Body of pancreas (tissue), 4 donors: ENCODE measurements around the gene H19. TPM values are rescaled to one million over a fixed set of nuclear protein-coding genes. Genes with fewer than 3 reads are reported as not detected.

Source experiments
- ATAC-seq: fragments of 150-250 bp; one replicate; pipeline ENCODE4 v1.9.1; 2016
- DNase-seq, 4 donors: peaks; one replicate each; pipeline ENCODE4 v3.0.0-alpha.2; 2019
- H3K27ac ChIP-seq, 4 donors: fragments of 200-600 bp; sonication (generic); 1 replicate in 3 of 4; 2 replicates in 1 of 4; pipeline versions ENCODE4 v1.5.1 to v1.6.1; 2016 to 2019; ENCODE audit warnings: mild to moderate bottlenecking in 1 of 4, mixed read lengths in 1 of 4, moderate library complexity in 1 of 4
- H3K27me3 ChIP-seq, 2 donors: fragments of 200-600 bp; sonication (generic); one replicate each; pipeline ENCODE4 v1.6.0; 2016; ENCODE audit warnings: mild to moderate bottlenecking in 1 of 2
- H3K36me3 ChIP-seq, 2 donors: fragments of 200-600 bp; sonication (generic); replicated peaks in 1 of 2; 2 replicates each; pipeline ENCODE4 v1.5.1; 2016; ENCODE audit warnings: low read depth in 2 of 2; ENCODE audit not compliant: insufficient read depth in 1 of 2
- H3K4me1 ChIP-seq: fragments of 200-600 bp; sonication (generic); one replicate; pipeline ENCODE4 v1.6.0; 2016
- H3K4me3 ChIP-seq, 2 donors: fragments of 200-600 bp; sonication (generic); 1 replicate in 1 of 2; 2 replicates in 1 of 2; pipeline ENCODE4 v1.5.1; 2016 to 2019
- H3K9me3 ChIP-seq, 3 donors: fragments of 200-600 bp; sonication (generic); 1 replicate in 2 of 3; 2 replicates in 1 of 3; pipeline ENCODE4 v1.5.1; 2016
- POLR2A ChIP-seq, 3 donors: fragments of 450-650 bp; IDR thresholded peaks; one replicate each; pipeline ENCODE4 v1.6.1; 2016; ENCODE audit warnings: antibody characterized with exemption in 3 of 3, mild to moderate bottlenecking in 2 of 3
- WGBS, 2 donors: methylation state at CpG; one replicate each; pipeline ENCODE4 v1.1.5; 2017; 5-methylcytosine and 5-hydroxymethylcytosine counted together
- intact Hi-C: fragments of 100-400 bp; cut with DNase I; formaldehyde crosslinking; loops from one replicate; pipeline ENCODE4 v1.15.1; 2023
- total RNA-seq, 2 donors: library from RNA; depleted of rRNA; stranded (reverse); fragments of >200 nt; gene quantifications; one replicate each; pipeline ENCODE4 v1.1.0, GENCODE V29; 2016
- TF ChIP-seq, protein P1 (sequence below), 7 experiments: fragments of 450-650 bp in 4 of 7; fragments of 200-600 bp in 3 of 7; sonication (generic) in 3 of 7; IDR thresholded peaks; one replicate each; pipeline ENCODE4 v1.5.1; 2016 to 2019; ENCODE audit warnings: antibody characterized with exemption in 7 of 7

Gene H19
- total RNA-seq, 2 donors from 2014 or later, result 151 to 234 TPM

DNA sequence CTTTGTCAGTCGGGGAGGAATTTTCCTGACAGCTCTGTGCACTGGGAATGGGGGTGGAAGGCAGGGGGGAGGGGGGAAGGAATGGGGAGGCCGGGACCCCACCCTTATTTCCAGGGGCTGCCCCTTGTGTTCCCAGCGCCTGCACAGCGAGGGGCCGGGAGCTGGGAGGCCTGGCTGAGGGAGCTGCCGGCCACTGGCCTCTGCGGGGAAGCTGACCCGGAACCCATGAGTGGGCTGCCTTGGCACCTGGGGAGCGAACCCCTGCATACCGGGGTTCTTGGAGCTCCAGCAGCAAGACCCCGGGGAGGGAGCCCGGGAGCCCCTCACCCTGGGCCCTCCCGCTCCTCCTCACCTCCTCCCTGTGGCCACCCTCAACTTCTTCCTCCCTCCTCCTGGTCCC, 3.5 kb downstream of the H19 start:
- Histone ChIP-seq H3K4me3 (no peak overlapping the region), H3K4me1 (no peaks in the 10 kb centered on the region), H3K27ac (no peak overlapping the region), H3K27me3 (no peaks in the 10 kb centered on the region), H3K36me3 (no peaks in the 10 kb centered on the region), H3K9me3 (no peaks in the 10 kb centered on the region)
- ATAC-seq (no peak), DNase-seq (peak in 2 of 4 donors; percentile 0 to 4)
- intact Hi-C loops, result no loop called here
- no CpG with 5 or more reads among the region's 13 CpGs for WGBS, 2 donors
- no peak for TF ChIP-seq POLR2A (IDR thresholded peaks at IDR 0.05)
- TF ChIP-seq, protein P1, sequence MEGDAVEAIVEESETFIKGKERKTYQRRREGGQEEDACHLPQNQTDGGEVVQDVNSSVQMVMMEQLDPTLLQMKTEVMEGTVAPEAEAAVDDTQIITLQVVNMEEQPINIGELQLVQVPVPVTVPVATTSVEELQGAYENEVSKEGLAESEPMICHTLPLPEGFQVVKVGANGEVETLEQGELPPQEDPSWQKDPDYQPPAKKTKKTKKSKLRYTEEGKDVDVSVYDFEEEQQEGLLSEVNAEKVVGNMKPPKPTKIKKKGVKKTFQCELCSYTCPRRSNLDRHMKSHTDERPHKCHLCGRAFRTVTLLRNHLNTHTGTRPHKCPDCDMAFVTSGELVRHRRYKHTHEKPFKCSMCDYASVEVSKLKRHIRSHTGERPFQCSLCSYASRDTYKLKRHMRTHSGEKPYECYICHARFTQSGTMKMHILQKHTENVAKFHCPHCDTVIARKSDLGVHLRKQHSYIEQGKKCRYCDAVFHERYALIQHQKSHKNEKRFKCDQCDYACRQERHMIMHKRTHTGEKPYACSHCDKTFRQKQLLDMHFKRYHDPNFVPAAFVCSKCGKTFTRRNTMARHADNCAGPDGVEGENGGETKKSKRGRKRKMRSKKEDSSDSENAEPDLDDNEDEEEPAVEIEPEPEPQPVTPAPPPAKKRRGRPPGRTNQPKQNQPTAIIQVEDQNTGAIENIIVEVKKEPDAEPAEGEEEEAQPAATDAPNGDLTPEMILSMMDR (IDR thresholded peaks at IDR 0.05), result no peak

- TF ChIP-seq POLR2A (IDR thresholded peaks at IDR 0.05), result no peak
- TF ChIP-seq, protein P1 (IDR thresholded peaks at IDR 0.05), result no peak
- ATAC-seq (no peak), DNase-seq (peak in 1 of 4 donors; percentile 13)
- Histone ChIP-seq H3K27me3 (no peaks in the 10 kb centered on the region), H3K9me3 (no peaks in the 10 kb centered on the region), H3K4me1 (peaks cover 5% of the 10 kb centered on the region), H3K36me3 (no peaks in the 10 kb centered on the region), H3K27ac (no peak overlapping the region), H3K4me3 (no peak overlapping the region)
- intact Hi-C loops, result no loop called here
- WGBS, 2 donors, result 93% methylated on average over 12 of the region's 26 CpGs; no CpG with 5 or more reads in 1 of the 2 donors
Measured at GRCh38 chr11:1992111-1992510, 5.5 kb downstream of the H19 start.

DNA sequence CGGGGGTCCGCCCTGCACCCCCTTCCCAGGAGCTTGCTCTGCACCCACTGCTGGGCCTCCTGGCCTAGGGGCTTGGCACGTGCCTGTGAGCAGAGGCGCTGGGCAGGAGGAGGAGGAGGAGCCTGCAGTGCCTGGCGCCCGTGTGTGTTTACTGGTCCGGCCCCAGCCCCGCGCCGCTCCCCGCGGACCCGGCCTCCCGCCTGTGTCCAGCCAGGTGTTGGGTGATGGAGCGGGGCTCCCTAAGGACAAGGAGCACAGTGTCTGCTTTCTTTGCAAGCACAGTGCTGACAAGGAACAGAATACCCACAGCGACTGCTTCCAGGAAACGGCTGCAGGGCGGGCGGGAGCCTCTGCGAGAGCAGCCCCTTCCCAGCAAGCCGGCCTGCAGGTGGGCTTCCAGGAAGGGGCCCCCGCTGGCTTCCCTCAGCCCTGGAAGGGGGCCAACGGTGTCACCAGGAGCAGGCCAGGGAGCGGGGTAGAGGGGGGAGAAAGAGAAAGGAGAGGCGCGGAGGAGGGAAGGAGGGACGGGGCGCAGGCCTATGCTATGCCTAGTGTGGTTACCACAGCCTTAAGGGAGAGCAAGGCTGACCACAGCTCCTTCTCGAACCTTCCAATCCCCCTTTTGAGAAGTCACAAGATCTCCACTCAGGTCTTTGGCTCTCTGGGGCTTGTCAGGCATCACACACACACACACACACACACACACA, 6.6 kb downstream of the H19 start:
- TF ChIP-seq POLR2A (IDR thresholded peaks at IDR 0.05), result no peak
- TF ChIP-seq, protein P1 (IDR thresholded peaks at IDR 0.05), result no peak
- DNase-seq (no peak), ATAC-seq (peak; percentile 27)
- Histone ChIP-seq H3K36me3 (no peaks in the 10 kb centered on the region), H3K27ac (no peak overlapping the region), H3K4me3 (no peak overlapping the region), H3K27me3 (no peaks in the 10 kb centered on the region), H3K9me3 (no peaks in the 10 kb centered on the region), H3K4me1 (peaks cover 5% of the 10 kb centered on the region)
- intact Hi-C loops, result no loop called here
- no CpG with 5 or more reads among the region's 29 CpGs for WGBS, 2 donors

GRCh38 chr11:1989953-1990352, 7.7 kb downstream of the H19 start:
- ATAC-seq (no peak), DNase-seq (no peak)
- no peak overlapping the region for H3K27ac ChIP-seq
- peaks cover 5% of the 10 kb centered on the region for H3K4me1 ChIP-seq
- no peaks in the 10 kb centered on the region for H3K27me3 ChIP-seq
- H3K9me3 ChIP-seq, result no peaks in the 10 kb centered on the region
- no peak for TF ChIP-seq POLR2A (IDR thresholded peaks at IDR 0.05)
- TF ChIP-seq, protein P1 (IDR thresholded peaks at IDR 0.05), result no peak
- H3K4me3 ChIP-seq, result no peak overlapping the region
- no CpG with 5 or more reads among the region's 15 CpGs for WGBS, 2 donors
- no peaks in the 10 kb centered on the region for H3K36me3 ChIP-seq
- intact Hi-C loops, result no loop called here
